Sigmoid colon (tissue), 4 donors: Measurements from ENCODE around the gene ANKRD13C.
"Not testable (repeated sequence)": the region's sequence is repeated elsewhere in the genome, so short reads cannot be mapped to it uniquely, and the experiment has no call there.

Experiments used
- CTCF ChIP-seq, 4 experiments: fragments of 450-650 bp in 3 of 4; fragments of 200-600 bp in 1 of 4; IDR thresholded peaks; one replicate each; pipeline ENCODE4 v1.5.1; 2016 to 2019; ENCODE audit warnings: antibody characterized with exemption in 4 of 4, mild to moderate bottlenecking in 3 of 4, moderate library complexity in 2 of 4
- EP300 ChIP-seq, 4 donors: sonication (generic); formaldehyde crosslinking; IDR thresholded peaks; one replicate each; pipeline ENCODE4 v1.6.1; 2017; ENCODE audit warnings: antibody characterized with exemption in 4 of 4
- POLR2A ChIP-seq, 2 donors: fragments of 450-650 bp; IDR thresholded peaks; one replicate each; pipeline ENCODE4 v1.6.1; 2016; ENCODE audit warnings: antibody characterized with exemption in 2 of 2, mild to moderate bottlenecking in 2 of 2, moderate library complexity in 2 of 2
- POLR2AphosphoS5 ChIP-seq, 4 donors: sonication (generic); formaldehyde crosslinking; IDR thresholded peaks; one replicate each; pipeline ENCODE4 v1.6.1; 2017; ENCODE audit warnings: antibody characterized with exemption in 4 of 4

GRCh38 chr1:70366425-70366952 lies 12.0 kb upstream of the ANKRD13C start:
- not testable (repeated sequence) for TF ChIP-seq CTCF, POLR2AphosphoS5, POLR2A, EP300 (IDR thresholded peaks at IDR 0.05)
